Omental fat pad (tissue), 4 donors: ENCODE results near the gene GRPEL2. TPM values are rescaled to one million over a fixed set of nuclear protein-coding genes. Genes with fewer than 3 reads are reported as not detected.
"Not testable (repeated sequence)": the region's sequence is repeated elsewhere in the genome, so short reads cannot be mapped to it uniquely, and the experiment has no call there.

Experiments
- ATAC-seq: fragments of 150-250 bp; one replicate; pipeline ENCODE4 v1.9.1; 2016; ENCODE audit warnings: mild to moderate bottlenecking, moderate library complexity; ENCODE audit not compliant: low FRiP score
- DNase-seq: peaks from one replicate; pipeline ENCODE4 v3.0.0-alpha.2; 2019; ENCODE audit warnings: low spot score
- CTCF ChIP-seq, 3 donors: fragments of 450-650 bp; IDR thresholded peaks; one replicate each; pipeline ENCODE4 v1.5.1; 2016 to 2017; ENCODE audit warnings: antibody characterized with exemption in 3 of 3, mild to moderate bottlenecking in 3 of 3, moderate library complexity in 2 of 3
- total RNA-seq, 4 donors: library from RNA; depleted of rRNA; stranded (reverse); fragments of >200 nt; gene quantifications; one replicate each; pipeline ENCODE4 v1.1.0, GENCODE V29; 2016

Gene GRPEL2
- total RNA-seq, 4 donors from 2014 or later, result 10.9 to 18.4 (median 15.9) TPM

- ATAC-seq (no peak), DNase-seq (no peak)
- TF ChIP-seq CTCF (IDR thresholded peaks at IDR 0.05), result no peak
These were observed 47.4 kb downstream of the GRPEL2 start for GRCh38 chr5:149392718-149393117.

GRCh38 chr5:149394996-149395395, 49.7 kb downstream of the GRPEL2 start:
- ATAC-seq, DNase-seq: not testable (repeated sequence)

- TF ChIP-seq CTCF (IDR thresholded peaks at IDR 0.05), result no peak
- DNase-seq (no peak), ATAC-seq (peak; percentile 74)
These were observed 52.2 kb downstream of the GRPEL2 start for GRCh38 chr5:149397530-149397929.

- not testable (repeated sequence) for DNase-seq, ATAC-seq
These were observed 53.5 kb downstream of the GRPEL2 start for GRCh38 chr5:149398747-149399266.

- no peak for ATAC-seq
- no peak for DNase-seq
- no peak for TF ChIP-seq CTCF (IDR thresholded peaks at IDR 0.05)
These were observed 54.5 kb downstream of the GRPEL2 start for GRCh38 chr5:149399775-149400174.

- TF ChIP-seq CTCF (IDR thresholded peaks at IDR 0.05), result no peak
- DNase-seq (no peak), ATAC-seq (no peak)
These were observed 55.0 kb downstream of the GRPEL2 start for GRCh38 chr5:149400304-149400703.

GRCh38 chr5:149401051-149401450, 55.8 kb downstream of the GRPEL2 start:
- no peak for ATAC-seq
- TF ChIP-seq CTCF (IDR thresholded peaks at IDR 0.05), result no peak
- DNase-seq, result no peak

- TF ChIP-seq CTCF (IDR thresholded peaks at IDR 0.05), result no peak
- no peak for ATAC-seq
- DNase-seq, result no peak
These were observed 57.0 kb downstream of the GRPEL2 start for GRCh38 chr5:149402291-149402690.

Other genes starting within 250 kb of the GRPEL2 start
- 100 to 1,000 TPM in 2 of 4 donors, 10 to 100 TPM in 2; 47.8 to 456 (median 104) TPM for gene ABLIM3, start 204.0 kb upstream of the GRPEL2 start, total RNA-seq
- gene AFAP1L1, start 73.6 kb upstream of the GRPEL2 start, total RNA-seq, result 10 to 100 TPM; 44.1 to 58.5 (median 46.9) TPM
- 1 to 10 TPM; 2.3 to 3.9 (median 2.5) TPM for gene PCYOX1L, start 12.5 kb downstream of the GRPEL2 start, total RNA-seq
- 1 to 10 TPM in 1 of 4 donors, not detected in 3; 1.1 TPM for gene IL17B, start 33.8 kb downstream of the GRPEL2 start, total RNA-seq
- gene CSNK1A1, start 205.9 kb downstream of the GRPEL2 start, total RNA-seq, result 100 to 1,000 TPM; 181 to 292 (median 209) TPM
- 1 to 10 TPM; 3.1 to 8.5 (median 4.6) TPM for gene ARHGEF37, start 236.0 kb downstream of the GRPEL2 start, total RNA-seq